DND-41 (cell line): Measurements from ENCODE around the gene ATP6V0A1.
A peak's percentile ranks its signal among the peaks of the same experiment; 100 is the strongest.

ENCODE experiments used
- ATAC-seq: fragments of 200-7000 bp; cut with Tn5 transposase; 3 replicates; pipeline ENCODE4 v1.9.1; 2021; ENCODE audit warnings: low read depth; ENCODE audit not compliant: insufficient read depth
- DNase-seq: peaks from one replicate; pipeline ENCODE4 v3.0.0-alpha.2; 2020
- H2AFZ ChIP-seq: 2 replicates; pipeline ENCODE4 v1.6.0; 2012; ENCODE audit warnings: low read depth, low read length
- H3K27ac ChIP-seq: 2 replicates; pipeline ENCODE4 v1.5.1; 2012; ENCODE audit warnings: low read length, inconsistent platforms
- H3K27me3 ChIP-seq: fragments of 200-600 bp; sonication (generic); 2 replicates; pipeline ENCODE4 v1.6.0; 2012; ENCODE audit warnings: low read length, mild to moderate bottlenecking, inconsistent platforms; ENCODE audit not compliant: insufficient read depth, poor library complexity
- H3K36me3 ChIP-seq: 2 replicates; pipeline ENCODE4 v1.5.1; 2012; ENCODE audit warnings: low read length, inconsistent platforms; ENCODE audit not compliant: insufficient read depth
- H3K4me1 ChIP-seq: 2 replicates; pipeline ENCODE4 v1.5.1; 2012; ENCODE audit warnings: mild to moderate bottlenecking, low read length; ENCODE audit not compliant: insufficient read depth
- H3K4me2 ChIP-seq: 2 replicates; pipeline ENCODE4 v1.6.0; 2012; ENCODE audit warnings: mild to moderate bottlenecking, moderate library complexity, low read length, inconsistent platforms; ENCODE audit not compliant: insufficient read depth
- H3K4me3 ChIP-seq, 2 experiments: fragments of 200-600 bp in 1 of 2; shearing (Covaris generic) in 1 of 2; 2 replicates each; pipeline ENCODE4 v1.5.1; 2012 to 2016; ENCODE audit warnings: inconsistent platforms in 2 of 2, low read length in 2 of 2, mild to moderate bottlenecking in 2 of 2, low read depth in 1 of 2, moderate library complexity in 1 of 2
- H3K79me2 ChIP-seq: 2 replicates; pipeline ENCODE4 v1.6.0; 2012; ENCODE audit warnings: low read length, inconsistent platforms; ENCODE audit not compliant: insufficient read depth
- H3K9ac ChIP-seq: 2 replicates; pipeline ENCODE4 v1.6.0; 2012; ENCODE audit warnings: low read depth, mild to moderate bottlenecking, inconsistent platforms, low read length, moderate library complexity
- H3K9me3 ChIP-seq: 2 replicates; pipeline ENCODE4 v1.5.1; 2012; ENCODE audit warnings: low read length, moderate library complexity, mild to moderate bottlenecking, inconsistent platforms; ENCODE audit not compliant: insufficient read depth, severe bottlenecking
- H4K20me1 ChIP-seq: 2 replicates; pipeline ENCODE4 v1.6.0; 2012; ENCODE audit warnings: low read length; ENCODE audit not compliant: insufficient read depth
- EZH2 ChIP-seq: IDR thresholded peaks from 3 replicates; pipeline ENCODE4 v1.6.1; 2012; ENCODE audit warnings: borderline replicate concordance, low read depth, mild to moderate bottlenecking, moderate library complexity, low read length, inconsistent platforms; ENCODE audit not compliant: severe bottlenecking
- TF ChIP-seq, protein P1 (sequence below): IDR thresholded peaks from 2 replicates; pipeline ENCODE4 v1.5.1; 2012; ENCODE audit warnings: borderline replicate concordance, low read length, moderate library complexity, mild to moderate bottlenecking; ENCODE audit not compliant: poor library complexity, severe bottlenecking; ENCODE audit errors: extremely low read depth

ATP6V0A1 gene

DNA sequence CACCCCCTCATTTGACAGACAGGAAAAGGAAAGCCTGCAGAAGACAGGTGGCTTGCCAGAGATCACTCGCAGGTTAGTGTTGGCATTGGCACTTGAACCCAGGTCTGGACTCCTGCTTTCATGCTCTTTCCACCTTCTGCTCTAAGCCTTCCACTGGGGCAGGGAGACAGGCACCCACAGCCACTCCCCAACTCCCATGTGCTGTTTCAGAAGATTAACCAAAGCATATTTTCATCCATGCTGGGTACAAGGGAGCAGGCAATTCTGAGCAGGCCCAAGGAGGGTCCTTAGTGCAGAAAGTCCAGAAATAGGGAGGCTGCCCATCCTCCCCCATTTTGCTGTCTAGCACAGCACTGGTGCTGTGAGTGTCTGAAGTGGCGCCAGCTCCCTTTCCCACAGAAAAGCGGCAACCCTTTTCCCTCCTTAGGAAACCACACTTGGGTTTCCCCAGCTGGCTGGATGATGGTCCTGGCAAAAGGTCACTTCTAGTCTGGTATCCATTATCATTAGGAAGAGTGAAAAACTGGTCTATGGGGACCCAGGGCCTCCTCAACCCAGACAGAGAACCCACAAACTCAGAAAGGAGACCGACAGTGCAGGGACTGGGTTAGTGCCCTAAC is 33.6 kb upstream of the ATP6V0A1 start:
- Histone ChIP-seq H3K4me3 (no peak overlapping the region), H3K9me3 (no peaks in the 10 kb centered on the region), H3K4me1 (no peaks in the 10 kb centered on the region), H3K27me3 (peaks cover 16% of the 10 kb centered on the region), H3K79me2 (no peaks in the 10 kb centered on the region), H3K9ac (no peak overlapping the region), H4K20me1 (no peaks in the 10 kb centered on the region), H2AFZ (no peak overlapping the region), H3K36me3 (no peaks in the 10 kb centered on the region), H3K27ac (no peak overlapping the region), H3K4me2 (no peak overlapping the region)
- DNase-seq: no peak
- TF ChIP-seq EZH2: no peak
- TF ChIP-seq, protein P1, sequence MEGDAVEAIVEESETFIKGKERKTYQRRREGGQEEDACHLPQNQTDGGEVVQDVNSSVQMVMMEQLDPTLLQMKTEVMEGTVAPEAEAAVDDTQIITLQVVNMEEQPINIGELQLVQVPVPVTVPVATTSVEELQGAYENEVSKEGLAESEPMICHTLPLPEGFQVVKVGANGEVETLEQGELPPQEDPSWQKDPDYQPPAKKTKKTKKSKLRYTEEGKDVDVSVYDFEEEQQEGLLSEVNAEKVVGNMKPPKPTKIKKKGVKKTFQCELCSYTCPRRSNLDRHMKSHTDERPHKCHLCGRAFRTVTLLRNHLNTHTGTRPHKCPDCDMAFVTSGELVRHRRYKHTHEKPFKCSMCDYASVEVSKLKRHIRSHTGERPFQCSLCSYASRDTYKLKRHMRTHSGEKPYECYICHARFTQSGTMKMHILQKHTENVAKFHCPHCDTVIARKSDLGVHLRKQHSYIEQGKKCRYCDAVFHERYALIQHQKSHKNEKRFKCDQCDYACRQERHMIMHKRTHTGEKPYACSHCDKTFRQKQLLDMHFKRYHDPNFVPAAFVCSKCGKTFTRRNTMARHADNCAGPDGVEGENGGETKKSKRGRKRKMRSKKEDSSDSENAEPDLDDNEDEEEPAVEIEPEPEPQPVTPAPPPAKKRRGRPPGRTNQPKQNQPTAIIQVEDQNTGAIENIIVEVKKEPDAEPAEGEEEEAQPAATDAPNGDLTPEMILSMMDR: no peak
- ATAC-seq: no peak

DNA sequence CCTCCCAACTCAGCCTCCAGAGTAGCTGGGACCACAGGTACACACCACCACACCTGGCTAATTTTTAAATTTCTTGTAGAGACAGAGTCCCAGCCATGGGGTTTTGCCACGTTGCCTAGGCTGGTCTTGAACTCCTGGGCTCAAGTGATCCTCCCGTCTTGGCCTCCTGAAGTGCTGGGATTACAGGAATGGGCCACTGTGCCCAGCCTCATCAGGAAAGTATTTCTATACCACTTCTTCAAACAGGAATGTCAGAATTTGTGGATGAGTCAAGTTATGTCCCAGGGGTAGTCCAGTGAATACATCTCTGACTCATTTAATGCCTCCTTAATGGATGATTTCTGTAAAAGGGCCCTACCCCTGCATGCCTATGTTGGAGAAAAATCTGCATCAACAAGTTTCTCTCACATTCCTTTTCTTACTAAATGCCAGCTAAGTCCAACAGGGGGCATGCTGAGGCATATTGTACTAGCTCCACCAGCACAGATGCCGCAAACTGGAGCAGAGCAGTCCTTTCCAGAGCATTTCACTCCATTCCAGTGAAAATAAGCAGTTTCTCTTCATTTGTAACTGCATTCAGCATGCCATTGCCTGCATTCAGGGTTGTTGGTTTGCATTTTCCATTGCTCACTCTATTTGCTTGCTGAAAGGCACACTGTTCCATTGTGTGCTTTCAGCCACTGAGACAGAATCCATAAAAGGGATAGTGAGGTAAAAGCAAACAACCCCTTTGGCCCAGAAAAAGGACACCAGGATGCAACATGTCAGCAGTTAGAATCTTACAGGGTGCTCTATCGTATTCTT is 30.3 kb upstream of the ATP6V0A1 start:
- ATAC-seq: peak; percentile 74
- H3K9me3 ChIP-seq: no peaks in the 10 kb centered on the region
- H3K4me3 ChIP-seq: no peak overlapping the region
- H3K4me2 ChIP-seq: no peak overlapping the region
- H3K79me2 ChIP-seq: no peaks in the 10 kb centered on the region
- H3K4me1 ChIP-seq: no peaks in the 10 kb centered on the region
- H3K36me3 ChIP-seq: no peaks in the 10 kb centered on the region
- H3K27ac ChIP-seq: no peak overlapping the region
- peaks cover 4% of the 10 kb centered on the region for H3K27me3 ChIP-seq
- H4K20me1 ChIP-seq: no peaks in the 10 kb centered on the region
- peak; percentile 49 for DNase-seq
- H3K9ac ChIP-seq: no peak overlapping the region
- TF ChIP-seq, protein P1: peak; percentile 77
- no peak for TF ChIP-seq EZH2
- no peak overlapping the region for H2AFZ ChIP-seq

DNA sequence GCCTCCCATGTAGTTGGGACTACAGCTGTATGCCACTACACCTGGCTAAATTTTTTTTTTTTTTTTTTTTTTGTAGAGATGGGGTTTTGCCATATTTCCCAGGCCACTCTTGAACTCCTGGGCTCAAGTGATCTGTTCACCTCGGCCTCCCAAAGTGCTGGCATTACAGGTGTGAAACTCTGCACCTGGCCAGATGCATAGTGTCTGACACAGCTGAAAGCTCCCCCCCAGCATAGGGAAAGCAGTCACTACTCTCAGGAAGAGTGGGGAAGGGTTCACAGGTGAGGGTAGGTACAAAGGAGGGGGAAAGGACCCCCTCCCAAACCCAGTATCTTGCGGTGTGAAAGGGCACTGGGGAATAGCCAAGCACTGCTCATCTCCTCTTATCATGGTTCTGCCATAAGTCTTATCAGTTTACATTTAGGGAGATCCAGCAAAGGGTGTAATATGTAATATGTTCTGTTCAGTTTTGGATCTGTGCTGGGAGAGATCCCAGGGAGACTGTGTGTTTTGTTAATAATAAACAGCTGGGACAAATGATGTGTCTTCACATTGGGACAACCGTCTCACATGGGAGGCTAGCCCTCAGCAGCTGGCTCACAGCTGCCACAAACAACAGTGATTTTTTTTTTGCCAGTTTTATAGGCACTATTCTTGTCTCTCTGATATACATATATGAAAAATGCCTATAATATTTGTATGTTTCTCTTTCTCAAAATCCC is 28.8 kb upstream of the ATP6V0A1 start:
- no peaks in the 10 kb centered on the region for H3K4me1 ChIP-seq
- H3K4me3 ChIP-seq: no peak overlapping the region
- H3K4me2 ChIP-seq: no peak overlapping the region
- no peak overlapping the region for H2AFZ ChIP-seq
- H3K27me3 ChIP-seq: peaks cover 8% of the 10 kb centered on the region
- H3K9me3 ChIP-seq: no peaks in the 10 kb centered on the region
- DNase-seq: no peak
- H3K36me3 ChIP-seq: no peaks in the 10 kb centered on the region
- no peak overlapping the region for H3K27ac ChIP-seq
- no peak overlapping the region for H3K9ac ChIP-seq
- ATAC-seq: no peak
- no peak for TF ChIP-seq EZH2
- TF ChIP-seq, protein P1: no peak
- no peaks in the 10 kb centered on the region for H4K20me1 ChIP-seq
- no peaks in the 10 kb centered on the region for H3K79me2 ChIP-seq
